Keratinocyte (primary cell): ENCODE data around the gene CHID1. TPM values are rescaled to one million over a fixed set of nuclear protein-coding genes. Genes with fewer than 3 reads are reported as not detected.

Experiments
- DNase-seq: peaks from one replicate; pipeline ENCODE4 v3.0.0-alpha.2; 2011; ENCODE audit warnings: low read depth, missing footprints, low spot score
- FAIRE-seq: peaks from 2 replicates; lab custom pipeline; 2011; peaks lifted over from hg19 to GRCh38; lab: Jason Lieb, UNC
- H2AFZ ChIP-seq: 2 replicates; pipeline ENCODE4 v1.6.0; 2012; ENCODE audit warnings: low read length, control low read depth, inconsistent platforms; ENCODE audit not compliant: control insufficient read depth
- H3K27ac ChIP-seq: 2 replicates; pipeline ENCODE4 v1.5.1; 2011; ENCODE audit warnings: low read length; ENCODE audit not compliant: control insufficient read depth, insufficient read depth
- H3K27me3 ChIP-seq: 3 replicates; pipeline ENCODE4 v1.6.0; 2011; ENCODE audit warnings: low read length; ENCODE audit not compliant: control insufficient read depth, insufficient read depth; ENCODE audit errors: extremely low read depth
- H3K36me3 ChIP-seq, 2 experiments: 2 replicates in 1 of 2; 3 replicates in 1 of 2; pipeline ENCODE4 v1.5.1; 2011; ENCODE audit warnings: low read length in 2 of 2, mild to moderate bottlenecking in 1 of 2; ENCODE audit not compliant: control insufficient read depth in 2 of 2, insufficient read depth in 2 of 2; ENCODE audit errors: extremely low read depth in 1 of 2
- H3K4me1 ChIP-seq: 3 replicates; pipeline ENCODE4 v1.5.1; 2011; ENCODE audit warnings: low read length; ENCODE audit not compliant: control insufficient read depth, insufficient read depth; ENCODE audit errors: extremely low read depth
- H3K4me2 ChIP-seq: 3 replicates; pipeline ENCODE4 v1.6.0; 2011; ENCODE audit warnings: low read depth, low read length; ENCODE audit not compliant: control insufficient read depth, insufficient read depth; ENCODE audit errors: extremely low read depth
- H3K4me3 ChIP-seq, 3 experiments: fragments of 200-600 bp in 1 of 3; sonication (generic) in 1 of 3; 2 replicates in 2 of 3; 3 replicates in 1 of 3; pipeline ENCODE4 v1.5.1; 2011 to 2016; ENCODE audit warnings: low read length in 3 of 3, mild to moderate bottlenecking in 3 of 3, control low read depth in 2 of 3, inconsistent platforms in 1 of 3, low read depth in 1 of 3, mixed read lengths in 1 of 3, mixed run types in 1 of 3, moderate library complexity in 1 of 3; ENCODE audit not compliant: control insufficient read depth in 2 of 3, insufficient read depth in 2 of 3; ENCODE audit errors: extremely low read depth in 1 of 3
- H3K79me2 ChIP-seq: 2 replicates; pipeline ENCODE4 v1.6.0; 2012; ENCODE audit warnings: low read length; ENCODE audit not compliant: control insufficient read depth, insufficient read depth
- H3K9ac ChIP-seq: 3 replicates; pipeline ENCODE4 v1.6.0; 2011; ENCODE audit warnings: low read length; ENCODE audit not compliant: control insufficient read depth, insufficient read depth; ENCODE audit errors: extremely low read depth
- H3K9me1 ChIP-seq: 3 replicates; pipeline ENCODE4 v1.6.0; 2011; ENCODE audit warnings: low read length; ENCODE audit not compliant: control insufficient read depth, insufficient read depth; ENCODE audit errors: extremely low read depth
- H3K9me3 ChIP-seq: 2 replicates; pipeline ENCODE4 v1.5.1; 2012; ENCODE audit warnings: low read depth, low read length; ENCODE audit not compliant: control insufficient read depth
- H4K20me1 ChIP-seq: 3 replicates; pipeline ENCODE4 v1.6.0; 2011; ENCODE audit warnings: low read length; ENCODE audit not compliant: control insufficient read depth, insufficient read depth; ENCODE audit errors: extremely low read depth
- CTCF ChIP-seq, 3 experiments: IDR thresholded peaks in 1 of 3; conservative IDR thresholded peaks in 1 of 3; optimal IDR thresholded peaks in 1 of 3; 2 replicates in 2 of 3; 3 replicates in 1 of 3; pipeline versions ENCODE3 to v1.5.1; 2011; ENCODE audit warnings: low read length in 3 of 3, mild to moderate bottlenecking in 3 of 3, moderate library complexity in 2 of 3, control low read depth in 1 of 3, inconsistent platforms in 1 of 3; ENCODE audit not compliant: insufficient read depth in 2 of 3; ENCODE audit errors: extremely low read depth in 1 of 3
- EZH2 ChIP-seq: IDR thresholded peaks from one replicate; pipeline ENCODE4 v1.6.1; 2012; ENCODE audit warnings: inconsistent platforms, mild to moderate bottlenecking, low read length, moderate library complexity
- dilution Hi-C: fragments of 300-500 bp; cut with MboI; formaldehyde crosslinking; loops from one replicate; pipeline ENCODE4 v1.7.0; 2020; ENCODE audit warnings: low sequenced_read_pairs; ENCODE audit not compliant: extremely low pct_ligation_motif_present
- polyA plus RNA-seq, 5 experiments: library from polyadenylated mRNA; depleted of rRNA in 3 of 5; stranded (reverse) in 3 of 5; stranded (forward) in 1 of 5; unstranded in 1 of 5; fragments of >200 nt; gene quantifications; 1 replicate in 1 of 5; 2 replicates in 3 of 5; 3 replicates in 1 of 5; pipeline versions ENCODE4 v1.2.1 to v1.2.3, GENCODE V29; 2011 to 2012; ENCODE audit warnings: missing spikeins in 2 of 5, low read depth in 1 of 5, low replicate concordance in 1 of 5

CHID1 gene
- polyA plus RNA-seq, 1 donor (not counting 4 experiments of a cell fraction or from before 2014, with no cell fraction given), result 23.0 TPM

DNA sequence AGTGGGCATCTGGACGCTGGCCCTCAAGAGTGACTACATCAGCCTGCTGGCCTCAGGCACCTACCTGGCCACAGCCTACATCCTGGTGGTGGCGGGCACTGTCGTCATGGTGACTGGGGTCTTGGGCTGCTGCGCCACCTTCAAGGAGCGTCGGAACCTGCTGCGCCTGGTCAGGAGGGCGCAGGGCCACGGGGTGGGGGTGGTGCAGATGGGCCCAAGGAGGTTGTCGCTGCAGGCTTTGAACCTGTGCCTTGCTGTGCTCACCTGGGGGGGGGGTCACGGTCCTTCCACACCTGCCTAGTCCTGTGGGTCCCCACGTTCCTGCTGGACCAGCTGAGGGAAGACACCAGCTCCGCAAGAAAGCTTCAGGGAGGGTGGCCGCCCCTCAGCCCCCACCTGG lies 74.3 kb downstream of the CHID1 start:
- H3K4me2 ChIP-seq, result no peak overlapping the region
- dilution Hi-C loops, result no loop called here

DNA sequence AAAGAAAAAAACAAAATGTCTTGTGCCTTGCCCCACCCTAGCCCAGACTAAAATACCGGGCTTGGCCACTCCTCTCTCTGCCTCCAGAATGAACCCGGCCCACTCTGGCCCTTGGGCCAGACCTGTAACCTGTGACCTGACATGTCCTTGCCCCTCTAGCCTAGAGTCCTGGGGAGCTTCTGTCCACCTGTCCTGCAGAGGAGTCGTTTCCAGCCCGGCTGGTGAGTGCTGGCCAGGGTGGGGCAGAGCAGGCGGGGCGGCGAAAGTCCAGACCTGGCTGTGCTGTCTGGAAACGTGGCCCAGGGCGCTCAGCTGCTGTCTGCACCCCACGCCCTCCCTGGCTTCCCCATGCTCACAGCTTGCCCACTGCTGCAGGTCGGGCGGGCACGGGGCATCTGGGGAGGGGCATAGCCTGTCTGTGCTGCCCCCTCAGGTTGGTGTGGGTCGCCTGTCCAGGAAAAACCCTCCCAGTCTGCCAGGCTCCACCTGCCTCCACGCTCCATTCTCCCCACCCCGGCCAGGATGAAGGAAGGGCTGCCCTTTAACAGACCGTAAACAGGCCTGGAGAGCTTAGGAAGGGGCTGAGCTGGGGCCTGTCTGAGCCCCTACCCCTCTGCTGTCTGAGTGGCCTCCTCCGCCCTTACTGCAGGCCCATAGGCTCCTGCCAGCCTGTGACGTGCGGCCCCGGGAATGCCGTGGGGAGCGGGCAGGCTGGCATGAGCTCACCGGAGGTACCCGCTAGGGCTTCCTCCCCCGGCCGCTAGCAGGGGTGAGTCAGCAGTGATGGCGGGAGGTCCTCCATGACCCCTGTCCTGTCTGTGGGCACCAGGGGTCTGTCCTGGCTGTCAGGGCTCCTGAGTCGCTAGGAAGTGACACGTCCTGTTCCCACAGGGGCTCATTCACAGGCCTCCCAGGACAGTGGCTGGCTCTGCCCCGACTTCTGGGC lies 76.0 kb downstream of the CHID1 start:
- Histone ChIP-seq H3K27me3 (peaks cover 16% of the 10 kb centered on the region), H3K36me3 (peaks cover 12 to 25% of the 10 kb centered on the region in 2 experiments), H2AFZ (no peak overlapping the region), H3K9me1 (peaks cover 3% of the 10 kb centered on the region), H3K4me3 (peak overlapping the region; percentile 73 to 84 (median 78)), H3K9me3 (no peaks in the 10 kb centered on the region), H3K4me1 (peaks cover 42% of the 10 kb centered on the region), H4K20me1 (peaks cover 6% of the 10 kb centered on the region), H3K79me2 (peaks cover 48% of the 10 kb centered on the region), H3K9ac (peak overlapping the region; percentile 95), H3K27ac (peak overlapping the region; percentile 94), H3K4me2 (peak overlapping the region; percentile 98)
- FAIRE-seq (peak; percentile 74), DNase-seq (peak; percentile 83)
- no peak for TF ChIP-seq CTCF (optimal IDR thresholded peaks at IDR 0.05 in 1 of 3, IDR thresholded peaks at IDR 0.05 in 1 of 3, conservative IDR thresholded peaks at IDR 0.05 in 1 of 3; ENCODE audit: extremely low read depth in 1 of 3, insufficient read depth in 2 of 3, low read length in 3 of 3)
- no peak for TF ChIP-seq EZH2
- dilution Hi-C loops, result no loop called here

More for the DNA sequence above, 74.3 kb downstream of the CHID1 start:
- no peaks in the 10 kb centered on the region for H3K27me3 ChIP-seq
- FAIRE-seq (no peak), DNase-seq (no peak)
- no peak overlapping the region for H3K27ac ChIP-seq
- peaks cover 62% of the 10 kb centered on the region for H3K79me2 ChIP-seq
- H2AFZ ChIP-seq, result no peak overlapping the region
- no peak overlapping the region for H3K4me3 ChIP-seq
- H3K9me3 ChIP-seq, result no peaks in the 10 kb centered on the region
- H3K9me1 ChIP-seq, result peaks cover 3% of the 10 kb centered on the region
- peaks cover 15% of the 10 kb centered on the region for H4K20me1 ChIP-seq
- TF ChIP-seq EZH2 (no peak), CTCF (optimal IDR thresholded peaks at IDR 0.05 in 1 of 3, IDR thresholded peaks at IDR 0.05 in 1 of 3, conservative IDR thresholded peaks at IDR 0.05 in 1 of 3; ENCODE audit: extremely low read depth in 1 of 3, insufficient read depth in 2 of 3, low read length in 3 of 3) (no peak)
- no peak overlapping the region for H3K9ac ChIP-seq
- peaks cover 43% of the 10 kb centered on the region for H3K4me1 ChIP-seq
- peaks cover 28% of the 10 kb centered on the region in 2 experiments for H3K36me3 ChIP-seq
